ENCODE data around the gene DNAI1.

DNAI1 gene

DNA sequence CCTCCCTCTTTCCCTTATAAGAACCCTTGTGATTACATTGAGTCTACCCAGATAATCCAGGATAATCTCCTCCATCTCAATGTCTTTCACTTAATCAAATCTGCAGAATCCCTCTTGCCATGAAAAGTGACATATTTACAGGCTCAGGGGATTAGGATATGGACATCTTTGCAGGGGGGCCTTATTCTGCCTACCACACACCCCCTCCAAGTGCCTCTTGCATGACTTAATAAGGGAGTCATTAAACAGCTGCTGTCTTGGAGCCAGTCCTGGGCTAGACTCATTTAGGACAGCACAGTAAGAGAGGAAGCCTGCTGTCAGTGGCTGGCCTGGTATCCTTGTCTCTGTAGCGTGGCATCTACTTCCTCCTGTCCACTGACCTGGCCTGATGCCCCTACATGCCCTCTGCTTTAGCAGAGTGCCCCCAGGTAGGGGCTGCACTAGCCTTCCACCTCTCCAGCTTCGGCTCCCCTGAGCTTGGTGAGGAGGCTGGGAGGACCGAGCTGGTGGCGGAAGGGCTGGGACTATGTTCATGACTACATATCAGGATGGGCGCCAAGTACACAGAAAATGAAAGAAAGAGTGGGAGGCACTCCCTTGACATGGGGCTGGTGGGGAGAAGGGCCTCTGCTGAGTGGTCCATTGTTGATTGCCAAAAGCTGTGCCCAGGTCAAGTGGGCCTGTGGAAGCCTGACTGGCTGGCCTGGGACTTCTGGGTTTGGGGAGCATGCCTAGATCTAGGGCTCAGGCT lies 46.9 kb downstream of the DNAI1 start:
- peaks cover 0 to 23% of the 10 kb centered on the region in 2 donors for H3K4me1 ChIP-seq (ENCODE audit: control insufficient read depth in 1 of 2, insufficient read depth in 2 of 2, low read length in 2 of 2)
- H3K36me3 ChIP-seq (ENCODE audit: control insufficient read depth in 1 of 2, insufficient read depth in 2 of 2, low read length in 2 of 2): no peaks in the 10 kb centered on the region
- no peaks in the 10 kb centered on the region for H3K27me3 ChIP-seq (ENCODE audit: low read depth, low read length)
- no peak overlapping the region for H3K4me3 ChIP-seq (ENCODE audit: low read depth in 1 of 2, low read length in 2 of 2)
- no peaks in the 10 kb centered on the region for H3K9me3 ChIP-seq (ENCODE audit: control insufficient read depth in 1 of 2, low read length in 2 of 2)
- H3K27ac ChIP-seq (ENCODE audit: low read length): no peak overlapping the region

- Histone ChIP-seq H3K4me3 (ENCODE audit: low read depth in 1 of 2, low read length in 2 of 2) (no peak overlapping the region), H3K9me3 (ENCODE audit: control insufficient read depth in 1 of 2, low read length in 2 of 2) (no peaks in the 10 kb centered on the region), H3K36me3 (ENCODE audit: control insufficient read depth in 1 of 2, insufficient read depth in 2 of 2, low read length in 2 of 2) (no peaks in the 10 kb centered on the region), H3K27me3 (ENCODE audit: low read depth, low read length) (no peaks in the 10 kb centered on the region), H3K27ac (ENCODE audit: low read length) (no peak overlapping the region), H3K4me1 (ENCODE audit: control insufficient read depth in 1 of 2, insufficient read depth in 2 of 2, low read length in 2 of 2) (peaks cover 0 to 15% of the 10 kb centered on the region in 2 donors)
Measured at GRCh38 chr9:34506623-34507022, 48.0 kb downstream of the DNAI1 start.

DNA sequence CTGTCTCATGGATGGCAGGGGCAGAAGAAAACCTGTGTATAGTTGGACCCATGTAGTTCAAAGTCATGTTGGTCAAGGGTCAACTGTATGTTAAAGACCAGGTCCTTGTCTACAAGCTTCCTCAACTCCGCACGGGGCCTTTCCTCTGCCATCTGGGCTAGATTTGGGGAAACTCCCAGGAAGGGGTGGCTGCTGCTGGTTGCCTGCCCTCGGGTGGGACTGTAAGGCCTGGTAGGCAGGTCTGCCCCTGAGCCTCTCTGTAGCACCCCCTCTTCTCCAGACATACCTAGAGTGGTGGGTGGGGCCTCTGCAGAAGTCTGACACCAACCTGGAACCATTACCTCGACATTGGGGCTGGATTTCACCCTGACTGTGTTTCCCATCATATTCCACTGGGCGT lies 49.0 kb downstream of the DNAI1 start:
- no peaks in the 10 kb centered on the region for H3K27me3 ChIP-seq (ENCODE audit: low read depth, low read length)
- no peaks in the 10 kb centered on the region for H3K36me3 ChIP-seq (ENCODE audit: control insufficient read depth in 1 of 2, insufficient read depth in 2 of 2, low read length in 2 of 2)
- H3K4me1 ChIP-seq (ENCODE audit: control insufficient read depth in 1 of 2, insufficient read depth in 2 of 2, low read length in 2 of 2): peaks cover 0 to 6% of the 10 kb centered on the region in 2 donors
- H3K9me3 ChIP-seq (ENCODE audit: control insufficient read depth in 1 of 2, low read length in 2 of 2): no peaks in the 10 kb centered on the region
- H3K4me3 ChIP-seq (ENCODE audit: low read depth in 1 of 2, low read length in 2 of 2): no peak overlapping the region
- no peak overlapping the region for H3K27ac ChIP-seq (ENCODE audit: low read length)

DNA sequence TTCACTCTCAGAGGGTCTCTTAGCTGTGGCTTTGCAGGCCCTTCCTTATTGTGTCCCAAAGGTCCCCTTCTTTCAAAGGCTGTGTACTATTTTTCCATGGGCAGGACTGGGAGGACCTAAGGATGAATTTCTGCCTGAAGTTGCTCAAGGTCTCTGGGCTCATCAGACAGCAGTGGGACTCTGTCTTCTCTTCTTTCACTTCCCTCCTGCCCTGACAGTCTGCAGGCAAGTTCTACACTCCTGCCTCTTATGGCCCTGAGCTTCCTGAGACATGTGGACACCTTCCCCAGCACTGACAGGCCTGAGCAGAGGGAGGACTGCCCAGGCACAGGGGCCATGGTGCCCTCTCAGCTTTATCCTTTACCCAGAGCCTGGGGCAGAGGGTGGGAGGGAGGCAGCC lies 49.4 kb downstream of the DNAI1 start:
- H3K36me3 ChIP-seq (ENCODE audit: control insufficient read depth in 1 of 2, insufficient read depth in 2 of 2, low read length in 2 of 2): no peaks in the 10 kb centered on the region
- no peaks in the 10 kb centered on the region for H3K9me3 ChIP-seq (ENCODE audit: control insufficient read depth in 1 of 2, low read length in 2 of 2)
- H3K4me3 ChIP-seq (ENCODE audit: low read depth in 1 of 2, low read length in 2 of 2): no peak overlapping the region
- H3K27me3 ChIP-seq (ENCODE audit: low read depth, low read length): no peaks in the 10 kb centered on the region
- H3K4me1 ChIP-seq (ENCODE audit: control insufficient read depth in 1 of 2, insufficient read depth in 2 of 2, low read length in 2 of 2): peaks cover 0 to 2% of the 10 kb centered on the region in 2 donors
- no peak overlapping the region for H3K27ac ChIP-seq (ENCODE audit: low read length)

DNA sequence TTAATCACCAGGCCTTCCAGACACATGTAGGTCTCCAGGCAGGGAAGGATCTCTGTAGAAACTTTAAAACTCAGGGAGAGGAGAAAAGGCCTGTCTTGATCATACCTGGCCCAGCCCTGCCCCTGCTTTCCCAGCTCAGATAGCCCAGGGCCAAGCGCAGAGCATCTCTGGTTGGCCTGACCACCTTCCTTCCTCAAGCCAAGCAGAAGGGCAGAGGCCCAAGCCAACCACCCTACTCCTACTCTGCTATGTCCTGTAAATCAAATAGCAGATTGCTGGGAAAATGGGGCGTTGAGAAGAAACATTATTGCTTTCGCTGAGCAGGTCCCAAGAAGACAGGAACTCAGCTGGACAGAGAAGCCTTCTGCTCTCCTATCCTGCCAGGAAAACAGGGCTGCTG lies 49.9 kb downstream of the DNAI1 start:
- H3K4me1 ChIP-seq (ENCODE audit: control insufficient read depth in 1 of 2, insufficient read depth in 2 of 2, low read length in 2 of 2): no peaks in the 10 kb centered on the region
- no peak overlapping the region for H3K4me3 ChIP-seq (ENCODE audit: low read depth in 1 of 2, low read length in 2 of 2)
- no peaks in the 10 kb centered on the region for H3K27me3 ChIP-seq (ENCODE audit: low read depth, low read length)
- no peak overlapping the region for H3K27ac ChIP-seq (ENCODE audit: low read length)
- no peaks in the 10 kb centered on the region for H3K36me3 ChIP-seq (ENCODE audit: control insufficient read depth in 1 of 2, insufficient read depth in 2 of 2, low read length in 2 of 2)
- H3K9me3 ChIP-seq (ENCODE audit: control insufficient read depth in 1 of 2, low read length in 2 of 2): no peaks in the 10 kb centered on the region

- H3K9me3 ChIP-seq (ENCODE audit: control insufficient read depth in 1 of 2, low read length in 2 of 2): no peaks in the 10 kb centered on the region
- H3K27me3 ChIP-seq (ENCODE audit: low read depth, low read length): no peaks in the 10 kb centered on the region
- H3K36me3 ChIP-seq (ENCODE audit: control insufficient read depth in 1 of 2, insufficient read depth in 2 of 2, low read length in 2 of 2): no peaks in the 10 kb centered on the region
- no peak overlapping the region for H3K4me3 ChIP-seq (ENCODE audit: low read depth in 1 of 2, low read length in 2 of 2)
- no peaks in the 10 kb centered on the region for H3K4me1 ChIP-seq (ENCODE audit: control insufficient read depth in 1 of 2, insufficient read depth in 2 of 2, low read length in 2 of 2)
- H3K27ac ChIP-seq (ENCODE audit: low read length): no peak overlapping the region
Measured at GRCh38 chr9:34508951-34509350, 50.3 kb downstream of the DNAI1 start.

DNA sequence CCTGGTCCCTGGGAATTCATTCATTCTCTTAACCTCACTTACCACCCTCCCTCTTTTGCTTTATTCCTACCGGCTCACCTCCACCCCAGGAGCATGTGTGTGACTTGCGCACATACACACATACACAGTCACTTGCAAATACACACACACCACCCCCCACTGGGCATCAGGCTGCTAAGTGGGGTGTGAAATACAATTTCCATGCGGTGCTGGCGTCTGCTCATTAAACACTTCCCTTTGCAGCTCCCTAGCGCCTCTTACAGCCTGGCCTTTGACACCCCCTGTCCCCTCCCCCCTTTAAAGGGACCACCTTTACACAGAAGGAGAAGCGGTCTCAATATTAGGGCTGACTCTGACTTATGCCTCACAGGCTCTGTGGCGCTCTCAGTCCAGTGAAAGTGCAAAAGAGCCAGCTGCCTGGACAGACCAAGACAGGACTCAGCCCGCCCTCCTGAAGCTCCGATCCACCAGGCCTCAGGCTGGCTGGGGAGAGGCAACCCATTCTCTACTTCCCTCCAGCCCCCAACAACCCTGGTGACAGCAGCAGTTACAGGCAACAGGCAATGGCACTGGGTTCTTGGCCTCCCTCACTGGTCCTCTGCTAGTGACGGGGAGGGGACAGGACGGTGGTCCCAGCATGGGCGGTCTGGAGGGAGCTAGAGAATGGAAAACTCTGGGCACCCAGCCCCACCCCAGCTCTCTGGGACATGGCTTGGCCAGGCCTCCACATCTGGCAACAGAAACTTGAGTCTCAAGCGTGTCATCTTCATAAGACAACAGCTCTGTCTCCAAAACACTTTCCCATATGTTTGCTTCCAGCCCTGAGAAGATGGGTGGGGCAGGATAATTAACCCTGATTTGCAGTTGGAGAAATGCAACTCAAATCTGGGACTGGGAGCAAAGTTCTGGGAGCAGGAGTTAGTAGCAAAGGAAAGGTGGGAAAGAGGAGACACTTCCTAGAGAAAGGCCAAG lies 52.2 kb downstream of the DNAI1 start:
- no peaks in the 10 kb centered on the region for H3K4me1 ChIP-seq (ENCODE audit: control insufficient read depth in 1 of 2, insufficient read depth in 2 of 2, low read length in 2 of 2)
- H3K36me3 ChIP-seq (ENCODE audit: control insufficient read depth in 1 of 2, insufficient read depth in 2 of 2, low read length in 2 of 2): no peaks in the 10 kb centered on the region
- H3K27ac ChIP-seq (ENCODE audit: low read length): no peak overlapping the region
- H3K9me3 ChIP-seq (ENCODE audit: control insufficient read depth in 1 of 2, low read length in 2 of 2): no peaks in the 10 kb centered on the region
- H3K4me3 ChIP-seq (ENCODE audit: low read depth in 1 of 2, low read length in 2 of 2): no peak overlapping the region
- no peaks in the 10 kb centered on the region for H3K27me3 ChIP-seq (ENCODE audit: low read depth, low read length)

GRCh38 chr9:34512131-34513078 lies 53.8 kb downstream of the DNAI1 start:
- Histone ChIP-seq H3K9me3 (ENCODE audit: control insufficient read depth in 1 of 2, low read length in 2 of 2) (no peaks in the 10 kb centered on the region), H3K4me1 (ENCODE audit: control insufficient read depth in 1 of 2, insufficient read depth in 2 of 2, low read length in 2 of 2) (no peaks in the 10 kb centered on the region), H3K27me3 (ENCODE audit: low read depth, low read length) (no peaks in the 10 kb centered on the region), H3K4me3 (ENCODE audit: low read depth in 1 of 2, low read length in 2 of 2) (no peak overlapping the region), H3K36me3 (ENCODE audit: control insufficient read depth in 1 of 2, insufficient read depth in 2 of 2, low read length in 2 of 2) (no peaks in the 10 kb centered on the region), H3K27ac (ENCODE audit: low read length) (no peak overlapping the region)

GRCh38 chr9:34513567-34514214 lies 55.1 kb downstream of the DNAI1 start:
- H3K27ac ChIP-seq (ENCODE audit: low read length): no peak overlapping the region
- no peaks in the 10 kb centered on the region for H3K36me3 ChIP-seq (ENCODE audit: control insufficient read depth in 1 of 2, insufficient read depth in 2 of 2, low read length in 2 of 2)
- H3K27me3 ChIP-seq (ENCODE audit: low read depth, low read length): no peaks in the 10 kb centered on the region
- H3K4me3 ChIP-seq (ENCODE audit: low read depth in 1 of 2, low read length in 2 of 2): no peak overlapping the region
- no peaks in the 10 kb centered on the region for H3K9me3 ChIP-seq (ENCODE audit: control insufficient read depth in 1 of 2, low read length in 2 of 2)
- no peaks in the 10 kb centered on the region for H3K4me1 ChIP-seq (ENCODE audit: control insufficient read depth in 1 of 2, insufficient read depth in 2 of 2, low read length in 2 of 2)

DNA sequence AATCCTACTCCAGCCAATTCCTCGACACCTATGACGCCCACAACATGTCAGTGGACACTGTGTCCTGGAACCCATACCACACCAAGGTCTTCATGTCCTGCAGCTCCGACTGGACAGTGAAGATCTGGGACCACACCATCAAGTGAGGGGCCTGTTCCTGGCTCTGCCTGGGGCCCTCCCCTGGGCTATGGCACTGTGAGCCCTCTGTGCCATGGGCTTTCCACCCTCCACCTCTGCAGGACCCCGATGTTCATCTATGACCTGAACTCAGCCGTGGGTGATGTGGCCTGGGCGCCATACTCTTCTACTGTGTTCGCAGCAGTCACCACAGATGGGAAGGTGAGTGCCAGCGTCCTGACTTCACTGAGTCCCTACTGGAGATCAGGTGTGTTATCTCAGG lies 55.8 kb downstream of the DNAI1 start:
- no peaks in the 10 kb centered on the region for H3K9me3 ChIP-seq (ENCODE audit: control insufficient read depth in 1 of 2, low read length in 2 of 2)
- no peak overlapping the region for H3K27ac ChIP-seq (ENCODE audit: low read length)
- no peak overlapping the region for H3K4me3 ChIP-seq (ENCODE audit: low read depth in 1 of 2, low read length in 2 of 2)
- no peaks in the 10 kb centered on the region for H3K36me3 ChIP-seq (ENCODE audit: control insufficient read depth in 1 of 2, insufficient read depth in 2 of 2, low read length in 2 of 2)
- no peaks in the 10 kb centered on the region for H3K4me1 ChIP-seq (ENCODE audit: control insufficient read depth in 1 of 2, insufficient read depth in 2 of 2, low read length in 2 of 2)
- no peaks in the 10 kb centered on the region for H3K27me3 ChIP-seq (ENCODE audit: low read depth, low read length)

Data from muscle layer of duodenum (tissue), 2 donors.